HL-60 (cell line): ENCODE results near the gene LAMP5.

Experiments used
- GABPA ChIP-seq: IDR thresholded peaks from 2 replicates; pipeline ENCODE4 v1.6.1; 2012; ENCODE audit warnings: low read depth
- POLR2AphosphoS5 ChIP-seq: IDR thresholded peaks from 2 replicates; pipeline ENCODE4 v1.6.1; 2012; ENCODE audit warnings: low read depth
- SPI1 ChIP-seq: IDR thresholded peaks from 2 replicates; pipeline ENCODE4 v1.6.1; 2012; ENCODE audit warnings: low read depth, mild to moderate bottlenecking, borderline replicate concordance
- TF ChIP-seq, protein P1 (sequence below): IDR thresholded peaks from 2 replicates; pipeline ENCODE4 v1.6.1; 2012; ENCODE audit warnings: low read depth; ENCODE audit not compliant: insufficient replicate concordance
- TF ChIP-seq, protein P2 (sequence below): IDR thresholded peaks from one replicate; pipeline ENCODE4 v1.5.1; 2011; ENCODE audit warnings: low read length, control low read depth, inconsistent platforms; ENCODE audit not compliant: insufficient read depth

DNA sequence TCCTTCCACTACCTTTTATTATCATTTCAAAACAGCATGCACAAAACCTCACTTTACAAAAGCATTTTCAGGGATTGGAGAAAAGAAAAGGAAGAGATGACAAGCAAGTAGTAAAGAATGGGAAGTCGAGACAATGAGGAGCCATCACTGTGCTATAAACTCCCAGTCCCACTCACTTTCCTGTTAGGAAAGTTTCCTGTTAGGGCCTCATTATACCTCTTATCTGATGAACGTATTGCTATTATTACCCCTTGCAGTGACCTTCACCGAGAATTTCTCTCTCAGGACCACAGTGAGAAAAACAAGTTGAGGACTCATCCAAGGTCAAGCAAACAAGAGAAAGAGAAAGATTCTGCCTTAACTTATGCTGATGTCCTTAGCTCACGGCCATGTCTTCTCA lies 28.8 kb downstream of the LAMP5 start:
- TF ChIP-seq, protein P1, sequence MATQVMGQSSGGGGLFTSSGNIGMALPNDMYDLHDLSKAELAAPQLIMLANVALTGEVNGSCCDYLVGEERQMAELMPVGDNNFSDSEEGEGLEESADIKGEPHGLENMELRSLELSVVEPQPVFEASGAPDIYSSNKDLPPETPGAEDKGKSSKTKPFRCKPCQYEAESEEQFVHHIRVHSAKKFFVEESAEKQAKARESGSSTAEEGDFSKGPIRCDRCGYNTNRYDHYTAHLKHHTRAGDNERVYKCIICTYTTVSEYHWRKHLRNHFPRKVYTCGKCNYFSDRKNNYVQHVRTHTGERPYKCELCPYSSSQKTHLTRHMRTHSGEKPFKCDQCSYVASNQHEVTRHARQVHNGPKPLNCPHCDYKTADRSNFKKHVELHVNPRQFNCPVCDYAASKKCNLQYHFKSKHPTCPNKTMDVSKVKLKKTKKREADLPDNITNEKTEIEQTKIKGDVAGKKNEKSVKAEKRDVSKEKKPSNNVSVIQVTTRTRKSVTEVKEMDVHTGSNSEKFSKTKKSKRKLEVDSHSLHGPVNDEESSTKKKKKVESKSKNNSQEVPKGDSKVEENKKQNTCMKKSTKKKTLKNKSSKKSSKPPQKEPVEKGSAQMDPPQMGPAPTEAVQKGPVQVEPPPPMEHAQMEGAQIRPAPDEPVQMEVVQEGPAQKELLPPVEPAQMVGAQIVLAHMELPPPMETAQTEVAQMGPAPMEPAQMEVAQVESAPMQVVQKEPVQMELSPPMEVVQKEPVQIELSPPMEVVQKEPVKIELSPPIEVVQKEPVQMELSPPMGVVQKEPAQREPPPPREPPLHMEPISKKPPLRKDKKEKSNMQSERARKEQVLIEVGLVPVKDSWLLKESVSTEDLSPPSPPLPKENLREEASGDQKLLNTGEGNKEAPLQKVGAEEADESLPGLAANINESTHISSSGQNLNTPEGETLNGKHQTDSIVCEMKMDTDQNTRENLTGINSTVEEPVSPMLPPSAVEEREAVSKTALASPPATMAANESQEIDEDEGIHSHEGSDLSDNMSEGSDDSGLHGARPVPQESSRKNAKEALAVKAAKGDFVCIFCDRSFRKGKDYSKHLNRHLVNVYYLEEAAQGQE = no peak
- TF ChIP-seq, protein P2, sequence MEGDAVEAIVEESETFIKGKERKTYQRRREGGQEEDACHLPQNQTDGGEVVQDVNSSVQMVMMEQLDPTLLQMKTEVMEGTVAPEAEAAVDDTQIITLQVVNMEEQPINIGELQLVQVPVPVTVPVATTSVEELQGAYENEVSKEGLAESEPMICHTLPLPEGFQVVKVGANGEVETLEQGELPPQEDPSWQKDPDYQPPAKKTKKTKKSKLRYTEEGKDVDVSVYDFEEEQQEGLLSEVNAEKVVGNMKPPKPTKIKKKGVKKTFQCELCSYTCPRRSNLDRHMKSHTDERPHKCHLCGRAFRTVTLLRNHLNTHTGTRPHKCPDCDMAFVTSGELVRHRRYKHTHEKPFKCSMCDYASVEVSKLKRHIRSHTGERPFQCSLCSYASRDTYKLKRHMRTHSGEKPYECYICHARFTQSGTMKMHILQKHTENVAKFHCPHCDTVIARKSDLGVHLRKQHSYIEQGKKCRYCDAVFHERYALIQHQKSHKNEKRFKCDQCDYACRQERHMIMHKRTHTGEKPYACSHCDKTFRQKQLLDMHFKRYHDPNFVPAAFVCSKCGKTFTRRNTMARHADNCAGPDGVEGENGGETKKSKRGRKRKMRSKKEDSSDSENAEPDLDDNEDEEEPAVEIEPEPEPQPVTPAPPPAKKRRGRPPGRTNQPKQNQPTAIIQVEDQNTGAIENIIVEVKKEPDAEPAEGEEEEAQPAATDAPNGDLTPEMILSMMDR = no peak
- TF ChIP-seq SPI1 = no peak
- TF ChIP-seq POLR2AphosphoS5 = no peak
- TF ChIP-seq GABPA = no peak
